ENCODE data around the gene PRPF19.
A peak's percentile ranks its signal among the peaks of the same experiment; 100 is the strongest.

The PRPF19 gene

GRCh38 chr11:60902625-60903024 is 3.8 kb downstream of the PRPF19 start:
- DNase-seq: no peak

- no peak for DNase-seq
Observed at GRCh38 chr11:60900673-60901404, 5.5 kb downstream of the PRPF19 start.

DNA sequence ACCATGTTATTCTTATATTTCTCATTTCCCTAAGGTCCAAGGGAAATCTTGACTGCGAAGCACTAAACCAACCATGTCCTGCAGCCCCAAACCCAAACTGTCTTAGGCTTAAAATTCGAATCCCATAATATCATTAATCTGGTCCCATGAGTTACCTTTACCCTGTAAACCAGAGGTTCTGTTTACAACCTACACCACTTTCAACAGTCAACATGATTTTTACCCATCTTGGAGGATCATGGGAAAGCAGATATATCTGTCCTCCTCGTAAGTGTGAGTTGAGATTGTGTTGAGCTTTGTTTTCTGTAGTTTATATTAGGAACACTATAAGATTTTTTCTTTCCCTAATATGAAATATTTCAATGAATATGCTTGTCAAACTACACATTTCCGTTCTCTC is 6.4 kb downstream of the PRPF19 start:
- DNase-seq: no peak

GRCh38 chr11:60899046-60899936 is 7.1 kb downstream of the PRPF19 start:
- DNase-seq: peak in 1 of 2 donors; percentile 41

DNA sequence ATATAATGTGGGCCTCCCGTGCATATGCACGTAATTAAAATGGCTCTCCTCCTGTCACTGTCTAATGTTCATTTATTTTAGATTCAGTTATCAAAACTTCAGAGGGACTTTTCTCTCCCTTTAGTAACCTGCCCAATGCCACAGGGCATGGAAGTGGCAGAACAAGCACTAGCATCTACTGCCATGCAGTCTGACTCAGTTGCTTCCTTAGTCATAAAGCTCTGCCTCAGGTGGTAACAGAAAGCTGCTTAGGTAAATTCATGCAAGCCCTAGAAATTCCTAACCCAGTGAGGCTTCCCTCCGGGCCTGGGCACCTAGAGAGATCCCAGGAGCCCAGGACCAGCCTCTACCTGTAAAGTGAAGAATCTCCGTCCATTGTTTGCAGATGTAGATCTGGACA is 8.9 kb downstream of the PRPF19 start:
- no peak for DNase-seq

GRCh38 chr11:60895687-60896086 is 10.7 kb downstream of the PRPF19 start:
- DNase-seq: no peak

- no peak for DNase-seq
Observed at GRCh38 chr11:60891103-60891741, 15.2 kb downstream of the PRPF19 start.

DNA sequence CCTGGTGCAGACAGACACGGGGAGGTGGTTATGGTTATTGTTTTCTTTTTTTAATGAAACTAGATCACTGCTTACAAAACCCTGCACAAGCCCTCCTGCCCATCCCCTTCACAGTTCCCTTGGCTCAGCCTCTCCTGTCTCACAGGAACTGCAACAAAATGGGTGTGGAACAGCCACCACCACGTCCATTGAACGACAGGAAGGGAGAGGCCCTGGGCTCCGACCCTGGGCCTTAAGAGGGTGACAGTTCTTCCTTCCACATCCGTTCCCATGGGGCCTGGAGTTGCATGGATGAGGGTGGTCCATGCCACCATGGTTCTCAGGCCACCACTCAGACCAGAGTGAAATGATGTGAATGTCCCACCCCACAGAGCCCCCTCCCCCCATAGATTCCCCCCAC is 15.7 kb downstream of the PRPF19 start:
- no peak for DNase-seq

- no peak for DNase-seq
Observed at GRCh38 chr11:60889869-60890311, 16.5 kb downstream of the PRPF19 start.

- DNase-seq: peak in 1 of 2 donors; percentile 36
Observed at GRCh38 chr11:60887556-60887955, 18.8 kb downstream of the PRPF19 start.

DNA sequence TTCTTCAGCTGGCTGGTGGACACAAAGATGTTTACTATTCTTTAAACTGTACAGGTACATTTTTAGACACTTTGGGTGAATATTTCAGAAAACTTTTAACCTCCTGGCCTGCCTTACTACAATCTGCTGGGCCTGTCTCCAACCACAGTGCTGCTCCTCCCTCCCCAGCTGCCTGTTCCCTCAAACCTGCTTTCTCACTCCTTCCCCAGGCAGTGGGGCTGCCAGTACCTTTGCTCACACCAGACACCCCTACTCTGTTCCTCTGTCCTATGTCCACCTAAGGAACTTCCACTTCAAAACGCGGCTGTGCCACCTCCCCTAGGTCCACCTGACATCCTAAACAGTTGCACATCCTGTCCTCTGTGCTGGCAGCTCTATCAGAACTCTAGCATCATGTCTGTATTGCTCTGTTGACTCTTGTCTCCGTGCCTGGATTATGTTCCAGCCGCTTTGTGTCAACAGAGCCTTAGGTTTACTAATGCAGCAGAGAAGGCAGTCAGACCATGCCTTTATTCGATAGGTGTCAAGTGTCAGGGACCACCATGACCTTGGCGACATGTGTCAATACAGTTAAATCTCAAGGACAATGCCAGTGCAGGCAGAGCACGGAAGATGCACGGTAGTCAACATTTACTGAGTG is 25.6 kb downstream of the PRPF19 start:
- DNase-seq: no peak

DNA sequence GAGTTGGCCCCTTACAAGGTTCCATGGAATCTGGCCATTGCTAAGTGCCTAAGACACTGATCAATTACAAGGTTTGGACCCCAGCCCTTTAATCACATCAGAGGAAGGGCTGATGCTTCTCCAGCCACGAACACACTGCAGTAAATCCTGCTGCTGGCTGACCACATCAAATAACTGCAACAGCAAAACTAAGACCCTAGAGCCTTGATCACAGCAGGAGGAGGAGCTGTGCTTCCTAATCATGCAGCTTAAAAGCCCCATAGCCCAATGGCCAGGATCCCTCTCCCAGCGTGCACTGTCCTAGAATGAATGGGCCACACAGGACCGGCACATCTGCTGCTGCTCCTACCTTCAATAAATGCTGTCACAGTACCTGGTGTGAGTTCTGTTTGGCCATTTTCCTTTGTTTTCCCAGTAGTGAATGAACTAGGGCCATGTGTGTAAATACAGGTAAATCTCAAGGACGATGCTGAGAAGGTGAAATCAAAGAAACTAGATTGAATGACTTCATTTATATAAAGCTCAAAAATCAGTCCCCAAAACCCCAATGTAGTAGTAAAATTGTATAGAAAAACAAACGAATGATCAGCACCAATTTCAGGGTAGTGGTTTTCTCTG is 26.3 kb downstream of the PRPF19 start:
- no peak for DNase-seq

DNA sequence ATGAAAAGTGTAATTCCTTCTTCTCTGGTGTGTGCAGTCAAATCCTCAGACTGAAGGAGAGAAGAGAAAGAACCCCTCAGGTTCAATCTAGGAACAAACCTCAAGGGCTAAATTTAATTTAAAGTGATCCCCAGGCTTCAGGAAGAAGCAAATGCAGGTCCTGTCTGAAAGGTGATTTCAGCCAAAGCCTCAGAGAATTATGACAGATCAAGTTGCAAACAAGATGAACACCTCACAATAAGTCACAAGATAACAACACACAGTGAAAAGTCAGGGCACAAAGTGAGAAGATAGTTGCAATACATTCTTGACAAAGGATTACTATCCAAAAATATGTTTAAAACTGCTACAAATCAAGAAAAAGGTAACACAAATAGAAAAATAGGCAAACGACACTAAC is 27.3 kb downstream of the PRPF19 start:
- no peak for DNase-seq

- DNase-seq: no peak
Observed at GRCh38 chr11:60878245-60879101, 27.9 kb downstream of the PRPF19 start.

DNA sequence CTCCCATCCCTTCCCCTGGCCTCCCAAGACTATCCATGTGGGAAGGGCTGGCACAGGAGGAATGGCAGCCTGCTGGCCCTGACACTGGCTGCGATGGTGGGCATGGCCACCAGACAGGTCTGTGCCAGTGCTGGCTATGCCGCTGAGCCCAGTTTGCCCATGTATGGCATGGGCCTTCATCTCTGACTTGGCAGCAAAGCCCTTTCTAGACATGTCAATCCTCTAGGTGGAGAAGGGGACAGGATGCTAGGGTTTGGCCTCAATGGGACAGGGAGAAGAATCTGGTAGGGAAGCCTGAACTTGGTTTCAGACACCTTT is 30.3 kb downstream of the PRPF19 start:
- no peak for DNase-seq

GRCh38 chr11:60875366-60876167 is 30.8 kb downstream of the PRPF19 start:
- DNase-seq: no peak

GRCh38 chr11:60874421-60875365 is 31.7 kb downstream of the PRPF19 start:
- DNase-seq: peak in 1 of 2 donors; percentile 9

DNA sequence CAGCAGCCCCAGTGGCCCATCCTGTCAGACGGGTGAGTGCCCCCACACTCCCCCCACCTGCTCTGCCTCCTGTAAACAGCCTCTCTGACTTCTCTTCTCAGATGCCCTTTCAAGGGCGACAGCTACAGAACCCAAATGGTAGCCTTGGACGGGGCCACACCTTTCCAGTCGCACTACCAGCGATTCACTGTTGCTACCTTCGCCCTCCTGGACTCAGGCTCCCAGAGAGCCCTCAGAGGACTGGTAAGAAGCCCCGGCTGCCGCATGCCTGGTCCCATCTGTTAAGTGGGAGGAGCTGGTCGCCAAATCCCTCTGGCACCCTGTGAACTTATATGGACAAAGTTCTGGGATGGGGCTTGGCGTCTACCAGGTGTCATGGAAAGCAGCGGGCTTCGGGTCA is 32.9 kb downstream of the PRPF19 start:
- DNase-seq: no peak

DNA sequence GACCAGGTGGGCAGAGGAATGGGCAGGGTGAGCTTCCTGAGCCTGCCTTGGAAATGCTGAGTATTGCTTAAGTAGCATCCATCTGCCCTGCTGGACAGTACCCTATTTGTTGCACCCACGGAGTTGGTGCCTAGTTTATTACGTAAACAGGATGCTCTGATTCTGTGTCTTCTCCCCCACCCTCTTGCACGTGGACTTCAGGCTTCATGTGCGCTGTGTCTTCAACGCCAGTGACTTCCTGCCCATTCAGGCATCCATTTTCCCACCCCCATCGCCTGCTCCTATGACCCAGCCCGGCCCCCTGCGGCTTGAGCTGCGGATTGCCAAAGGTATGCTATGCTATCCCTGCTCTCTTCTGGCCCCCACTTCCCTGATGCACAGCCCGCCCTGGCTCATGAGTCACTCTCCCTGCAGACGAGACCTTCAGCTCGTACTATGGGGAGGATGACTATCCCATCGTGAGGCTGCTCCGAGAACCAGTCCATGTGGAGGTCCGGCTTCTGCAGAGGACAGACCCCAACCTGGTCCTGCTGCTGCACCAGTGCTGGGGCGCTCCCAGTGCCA is 33.3 kb downstream of the PRPF19 start:
- peak in 1 of 2 donors; percentile 16 for DNase-seq
